GM19397 (cell line): Measurements from ENCODE around the gene CEPT1.

ENCODE experiments used
- ATAC-seq: cut with Tn5 transposase; IDR thresholded peaks from one replicate; pipeline ENCODE4 v1.9.1; 2021; ENCODE audit warnings: mild to moderate bottlenecking, moderate library complexity; ENCODE audit not compliant: unreplicated experiment

The CEPT1 gene

GRCh38 chr1:111192074-111192473 is 52.1 kb downstream of the CEPT1 start:
- no peak for ATAC-seq

- no peak for ATAC-seq
Measured at GRCh38 chr1:111192658-111193519, 52.9 kb downstream of the CEPT1 start.

- ATAC-seq: no peak
Measured at GRCh38 chr1:111193712-111194480, 53.9 kb downstream of the CEPT1 start.

GRCh38 chr1:111195002-111195684 is 55.1 kb downstream of the CEPT1 start:
- ATAC-seq: no peak

- no peak for ATAC-seq
Measured at GRCh38 chr1:111196213-111196612, 56.2 kb downstream of the CEPT1 start.

GRCh38 chr1:111197598-111198284 is 57.7 kb downstream of the CEPT1 start:
- no peak for ATAC-seq

- no peak for ATAC-seq
Measured at GRCh38 chr1:111198836-111199235, 58.8 kb downstream of the CEPT1 start.

- no peak for ATAC-seq
Measured at GRCh38 chr1:111199329-111199728, 59.3 kb downstream of the CEPT1 start.

GRCh38 chr1:111199881-111200801 is 60.1 kb downstream of the CEPT1 start, which contains the start of gene DENND2D:
Gene DENND2D (minus strand): TSS chr1:111200646. CDS start chr1:111200459, 187 bp downstream.
- no peak for ATAC-seq

GRCh38 chr1:111200802-111201161 is 60.8 kb downstream of the CEPT1 start:
- ATAC-seq: no peak

GRCh38 chr1:111201275-111202090 is 61.5 kb downstream of the CEPT1 start:
- ATAC-seq: no peak

- ATAC-seq: no peak
Measured at GRCh38 chr1:111202366-111202706, 62.3 kb downstream of the CEPT1 start.

- no peak for ATAC-seq
Measured at GRCh38 chr1:111202707-111203623, 62.9 kb downstream of the CEPT1 start.

GRCh38 chr1:111203681-111204200 is 63.7 kb downstream of the CEPT1 start:
- peak; percentile 57 for ATAC-seq

GRCh38 chr1:111204201-111204982 is 64.4 kb downstream of the CEPT1 start:
- ATAC-seq: peak; percentile 72

- ATAC-seq: no peak
Measured at GRCh38 chr1:111204983-111205713, 65.1 kb downstream of the CEPT1 start.
